AG10803 (cell line): ENCODE measurements around the gene CMTM1.

Experiments
- DNase-seq: peaks from one replicate; pipeline ENCODE4 v3.0.0; 2010; ENCODE audit warnings: low read depth
- H3K4me3 ChIP-seq: 2 replicates; pipeline ENCODE4 v1.5.1; 2011; ENCODE audit warnings: mild to moderate bottlenecking, low read length, control low read depth
- CTCF ChIP-seq: conservative IDR thresholded peaks from 2 replicates; pipeline ENCODE4 v1.5.1; 2011; ENCODE audit warnings: mild to moderate bottlenecking, low read length, control low read depth, inconsistent platforms

Gene CMTM1

GRCh38 chr16:66566051-66566901, at the start of gene CMTM1:
Gene CMTM1 (plus strand): TSS chr16:66566439. CDS start chr16:66566514, 75 bp downstream.
- DNase-seq = no peak
- H3K4me3 ChIP-seq = no peak within 1 kb of the TSS
- no peak for TF ChIP-seq CTCF

DNA sequence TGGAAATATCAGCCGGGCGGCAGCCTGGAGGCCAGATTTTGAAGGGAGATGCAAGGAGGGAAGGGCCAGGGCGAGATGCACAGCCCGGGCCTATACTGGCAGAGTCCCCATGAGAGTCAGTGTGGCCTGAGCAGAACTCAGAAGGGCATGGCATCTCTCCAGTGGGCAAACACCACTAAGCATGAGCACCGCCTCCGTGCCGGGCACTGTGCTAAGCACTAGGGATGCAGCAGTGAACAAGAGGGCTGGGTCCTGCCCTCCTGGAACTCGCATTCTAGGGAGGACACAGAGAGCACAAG, 49.8 kb upstream of the CMTM1 start:
- no peak for DNase-seq
- no peak overlapping the region for H3K4me3 ChIP-seq
- no peak for TF ChIP-seq CTCF

GRCh38 chr16:66516808-66517585, 49.2 kb upstream of the CMTM1 start:
- peak overlapping the region; percentile 6; the same call in 1 of the 2 replicates for H3K4me3 ChIP-seq
- TF ChIP-seq CTCF = no peak
- peak; percentile 98 for DNase-seq

GRCh38 chr16:66517586-66518263, 48.5 kb upstream of the CMTM1 start:
- DNase-seq = no peak
- no peak overlapping the region for H3K4me3 ChIP-seq
- TF ChIP-seq CTCF = no peak

DNA sequence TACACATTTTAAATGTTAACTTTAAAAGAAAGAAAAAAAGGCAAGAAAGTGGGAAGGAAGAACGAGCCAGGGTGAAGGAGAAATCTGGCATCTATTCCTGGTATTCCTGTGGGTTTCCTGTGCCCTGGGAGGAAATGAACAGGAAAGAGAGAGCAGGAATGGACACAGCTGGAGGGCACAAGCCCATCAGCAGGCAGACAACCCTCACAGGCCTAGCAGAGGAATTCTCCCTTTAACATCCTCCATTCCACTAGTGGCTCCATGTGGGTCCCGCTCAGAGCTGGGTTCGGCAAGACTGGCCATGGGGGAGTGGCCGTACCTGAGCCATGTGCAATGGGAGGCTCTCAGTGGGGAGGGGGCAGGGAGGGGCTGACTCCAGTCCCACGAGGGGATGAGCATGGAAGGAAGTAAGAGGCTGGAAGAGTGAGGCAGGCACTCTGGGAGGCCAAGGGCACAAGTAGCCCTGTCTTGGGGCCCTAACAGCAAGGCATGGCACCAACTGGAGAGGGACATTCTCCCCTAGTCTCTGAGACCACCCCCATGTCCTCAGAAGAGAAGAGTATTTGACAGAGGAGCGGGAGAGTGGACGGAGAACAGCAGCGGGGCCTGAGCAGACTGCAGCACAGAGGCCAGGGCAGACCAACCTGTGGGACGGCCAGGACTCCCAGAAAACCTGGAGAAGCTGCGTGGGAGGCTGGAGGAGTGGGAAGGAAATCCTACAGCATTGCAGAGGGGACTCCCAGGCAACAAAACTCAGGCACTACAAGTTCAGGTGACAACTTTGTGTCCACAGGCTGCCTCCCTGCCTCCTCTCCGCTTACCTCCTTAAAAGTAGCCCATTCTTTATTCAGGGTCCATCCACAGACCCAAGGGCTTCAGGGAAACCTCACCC, 46.5 kb upstream of the CMTM1 start:
- no peak overlapping the region for H3K4me3 ChIP-seq
- no peak for TF ChIP-seq CTCF
- no peak for DNase-seq

GRCh38 chr16:66520406-66521170, 45.7 kb upstream of the CMTM1 start:
- H3K4me3 ChIP-seq = no peak overlapping the region
- DNase-seq = no peak
- TF ChIP-seq CTCF = no peak
